C1 segment of cervical spinal cord (tissue), 14 donors: ENCODE data around the gene DAB2IP.

ENCODE experiments used
- DNase-seq, 14 donors: peaks; one replicate each; lab custom pipeline; 2025; lab: John Stamatoyannopoulos, UW

The DAB2IP gene

DNA sequence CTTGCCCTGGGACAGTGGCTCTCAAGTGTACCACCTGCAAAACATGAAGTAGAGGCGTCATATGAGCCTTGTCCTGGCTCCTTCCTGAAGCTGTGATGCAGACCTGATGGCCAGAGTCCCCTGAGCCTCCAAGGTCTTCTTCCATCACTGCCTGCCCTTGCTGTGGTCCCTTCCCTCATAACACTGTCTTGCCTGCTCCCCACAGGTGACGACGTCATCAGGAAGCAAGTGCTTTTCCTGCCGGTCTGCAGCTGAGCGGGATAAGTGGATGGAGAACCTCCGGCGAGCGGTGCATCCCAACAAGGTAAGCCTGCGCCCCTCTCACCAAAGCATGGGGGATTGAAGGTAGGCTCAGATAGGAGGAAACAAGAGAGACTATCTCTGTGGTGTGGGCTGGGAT, 107.3 kb downstream of the DAB2IP start:
- DNase-seq = peak in 1 of 14 donors; percentile 56

DNA sequence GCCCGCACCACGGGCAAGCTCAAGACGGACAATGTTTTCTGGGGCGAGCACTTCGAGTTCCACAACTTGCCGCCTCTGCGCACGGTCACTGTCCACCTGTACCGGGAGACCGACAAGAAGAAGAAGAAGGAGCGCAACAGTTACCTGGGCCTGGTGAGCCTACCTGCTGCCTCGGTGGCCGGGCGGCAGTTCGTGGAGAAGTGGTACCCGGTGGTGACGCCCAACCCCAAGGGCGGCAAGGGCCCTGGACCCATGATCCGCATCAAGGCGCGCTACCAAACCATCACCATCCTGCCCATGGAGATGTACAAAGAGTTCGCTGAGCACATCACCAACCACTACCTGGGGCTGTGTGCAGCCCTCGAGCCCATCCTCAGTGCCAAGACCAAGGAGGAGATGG, 108.6 kb downstream of the DAB2IP start:
- DNase-seq = no peak

DNA sequence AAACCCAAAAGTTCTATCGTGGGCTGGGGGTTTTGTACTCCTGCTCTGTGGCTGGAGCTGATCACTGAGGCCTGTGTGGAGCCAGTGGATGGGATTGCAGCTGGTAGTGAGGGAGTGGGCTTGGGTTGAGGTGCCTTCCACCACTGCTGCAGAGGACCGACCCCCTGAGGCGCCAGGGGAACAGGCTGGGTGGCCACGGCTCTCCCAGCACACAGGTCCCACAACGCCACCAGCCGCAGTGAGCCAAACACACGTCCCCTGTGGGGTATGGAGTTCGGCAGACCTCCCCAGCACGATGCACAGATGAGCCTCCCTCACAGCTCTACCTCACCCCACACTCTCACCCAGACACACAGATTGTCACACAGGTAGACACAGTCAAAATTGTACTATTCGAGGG, 109.1 kb downstream of the DAB2IP start:
- DNase-seq = no peak

DNA sequence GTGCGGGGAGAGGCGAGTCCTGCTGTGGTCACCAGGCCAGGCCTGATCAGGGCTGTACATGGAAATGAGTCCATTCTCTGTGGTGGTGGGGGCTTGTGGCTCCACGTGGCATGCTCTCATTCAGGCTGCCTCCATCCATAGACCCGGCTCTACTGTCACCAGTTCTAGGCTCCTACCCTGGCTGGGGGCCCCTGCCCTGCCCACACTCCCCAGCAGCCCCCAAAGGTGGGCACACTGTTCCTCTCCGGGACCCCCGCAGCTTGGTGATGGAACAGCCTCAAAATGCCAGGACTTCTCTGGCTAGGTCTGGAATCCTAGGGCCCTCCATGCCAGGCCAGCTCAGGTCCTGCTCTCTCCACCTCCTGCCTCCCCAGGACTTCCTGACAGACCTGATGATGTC, 111.7 kb downstream of the DAB2IP start:
- DNase-seq = peak in 1 of 14 donors; percentile 64

DNA sequence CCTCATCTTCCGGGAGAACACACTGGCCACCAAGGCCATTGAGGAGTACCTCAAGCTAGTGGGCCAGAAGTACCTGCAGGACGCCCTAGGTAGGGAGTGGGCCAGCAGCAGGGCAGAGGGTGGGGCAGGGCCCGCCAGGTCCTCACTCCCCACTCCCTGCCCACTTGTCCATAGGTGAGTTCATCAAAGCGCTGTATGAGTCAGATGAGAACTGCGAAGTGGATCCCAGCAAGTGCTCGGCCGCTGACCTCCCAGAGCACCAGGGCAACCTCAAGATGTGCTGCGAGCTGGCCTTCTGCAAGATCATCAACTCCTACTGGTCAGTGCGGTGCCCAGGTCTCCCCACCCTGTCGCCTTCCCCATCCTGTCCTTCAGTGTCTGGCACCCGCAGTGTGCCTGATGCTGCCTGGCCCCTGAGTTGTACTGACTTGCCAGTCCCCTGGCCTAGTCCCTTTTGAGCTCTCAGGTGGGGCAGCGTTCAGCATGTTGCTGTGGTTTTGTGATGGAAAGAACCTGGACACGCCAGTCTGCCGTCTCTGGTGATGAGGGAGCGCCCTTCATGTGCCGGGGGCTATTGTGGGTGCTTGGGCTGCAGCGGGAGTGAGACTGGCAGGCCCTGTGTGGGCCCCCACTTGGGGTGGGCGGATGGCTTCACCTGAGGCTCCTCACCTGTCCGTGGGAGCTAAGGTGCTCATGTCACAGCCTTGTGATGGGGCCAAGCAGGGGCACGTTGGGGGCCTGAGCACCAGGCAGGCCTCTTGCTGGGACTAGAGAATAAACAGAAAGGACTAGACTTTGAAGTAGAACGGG, 112.3 kb downstream of the DAB2IP start:
- DNase-seq = peak in 1 of 14 donors; percentile 64

DNA sequence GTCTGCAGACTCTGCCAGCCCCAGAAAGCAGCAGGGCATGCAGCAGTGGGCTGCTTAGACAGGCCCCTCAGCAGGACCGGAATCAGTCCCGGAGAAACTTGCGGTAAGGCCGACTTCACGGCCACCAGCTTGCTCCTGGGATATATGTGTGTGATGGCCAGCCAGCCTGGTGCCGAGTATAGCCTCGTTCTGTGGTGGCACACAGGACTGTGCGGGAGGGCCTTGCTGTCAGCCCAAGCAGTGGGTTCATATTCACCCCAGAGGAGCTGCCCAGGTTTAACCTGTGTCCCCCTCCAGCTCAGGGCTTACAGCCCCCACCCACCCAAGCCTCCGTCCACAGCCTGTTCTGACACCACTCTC, 112.9 kb downstream of the DAB2IP start:
- DNase-seq = no peak

DNA sequence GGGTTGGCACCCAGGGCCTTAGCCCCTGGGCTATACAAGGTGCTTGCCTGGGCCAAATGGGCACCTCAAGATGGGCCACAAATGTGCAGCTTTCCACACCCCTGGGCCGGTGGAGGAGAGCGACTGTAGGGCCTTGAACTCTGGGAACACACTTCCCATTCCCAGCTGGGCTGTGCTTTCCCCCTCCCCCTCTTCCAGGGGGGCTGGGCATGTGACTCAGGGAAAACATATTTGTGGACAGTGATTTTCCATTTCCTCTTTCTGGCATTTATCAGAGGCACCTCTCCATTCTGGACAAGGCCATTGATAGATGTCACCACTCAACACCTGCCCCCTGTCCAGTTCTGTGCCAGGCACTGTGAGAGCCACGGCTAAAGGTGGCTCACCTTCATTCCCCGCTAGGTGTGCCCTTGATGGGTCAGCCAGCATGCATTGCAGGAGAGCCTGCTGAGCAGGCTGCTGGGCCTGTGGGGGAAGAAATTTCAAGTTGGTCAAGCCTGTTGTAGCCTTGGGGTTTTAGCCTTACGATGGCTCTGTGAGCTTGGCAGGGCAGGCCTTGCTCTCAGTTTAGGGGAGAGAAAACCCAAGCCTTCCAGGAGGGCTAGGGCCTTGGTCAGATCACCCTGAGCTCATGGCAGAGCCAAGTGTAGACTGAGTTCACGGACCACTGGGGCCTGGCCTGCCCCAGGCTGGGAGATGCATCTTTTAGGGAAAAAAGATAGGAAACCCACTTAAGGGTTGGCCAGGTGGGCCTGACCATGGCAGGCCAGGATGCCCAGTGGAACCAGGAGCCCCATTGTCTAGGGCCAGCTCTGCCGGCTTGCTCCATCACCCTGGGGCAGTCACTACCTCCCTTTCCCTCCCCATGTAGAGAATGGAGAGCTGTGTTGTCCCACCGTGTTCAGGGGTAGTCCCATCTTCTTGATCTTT, 113.9 kb downstream of the DAB2IP start:
- DNase-seq = peak in 1 of 14 donors; percentile 77

DNA sequence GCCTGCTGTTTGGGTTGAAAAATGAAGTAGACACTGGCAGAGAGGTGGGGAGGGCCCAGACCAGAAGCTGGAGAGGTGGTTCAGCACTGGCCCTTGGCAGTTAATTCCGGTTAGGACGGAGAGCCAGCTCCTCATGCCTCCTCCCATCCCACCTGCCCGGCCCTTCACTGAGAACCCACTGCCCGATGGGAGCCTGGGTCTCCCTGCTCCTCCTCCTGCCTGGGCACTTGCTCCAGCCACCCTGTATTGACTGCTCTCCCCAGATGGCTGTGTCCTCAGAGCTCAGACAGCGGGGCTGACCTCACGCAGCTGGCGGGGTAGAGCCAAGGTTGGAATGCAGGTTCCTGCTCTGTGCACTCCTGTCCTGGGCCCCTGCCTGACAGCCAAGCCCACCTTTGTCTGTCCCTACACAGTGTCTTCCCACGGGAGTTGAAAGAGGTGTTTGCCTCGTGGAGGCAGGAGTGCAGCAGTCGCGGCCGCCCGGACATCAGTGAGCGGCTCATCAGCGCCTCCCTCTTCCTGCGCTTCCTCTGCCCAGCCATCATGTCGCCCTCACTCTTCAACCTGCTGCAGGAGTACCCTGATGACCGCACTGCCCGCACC, 114.7 kb downstream of the DAB2IP start:
- DNase-seq = no peak

DNA sequence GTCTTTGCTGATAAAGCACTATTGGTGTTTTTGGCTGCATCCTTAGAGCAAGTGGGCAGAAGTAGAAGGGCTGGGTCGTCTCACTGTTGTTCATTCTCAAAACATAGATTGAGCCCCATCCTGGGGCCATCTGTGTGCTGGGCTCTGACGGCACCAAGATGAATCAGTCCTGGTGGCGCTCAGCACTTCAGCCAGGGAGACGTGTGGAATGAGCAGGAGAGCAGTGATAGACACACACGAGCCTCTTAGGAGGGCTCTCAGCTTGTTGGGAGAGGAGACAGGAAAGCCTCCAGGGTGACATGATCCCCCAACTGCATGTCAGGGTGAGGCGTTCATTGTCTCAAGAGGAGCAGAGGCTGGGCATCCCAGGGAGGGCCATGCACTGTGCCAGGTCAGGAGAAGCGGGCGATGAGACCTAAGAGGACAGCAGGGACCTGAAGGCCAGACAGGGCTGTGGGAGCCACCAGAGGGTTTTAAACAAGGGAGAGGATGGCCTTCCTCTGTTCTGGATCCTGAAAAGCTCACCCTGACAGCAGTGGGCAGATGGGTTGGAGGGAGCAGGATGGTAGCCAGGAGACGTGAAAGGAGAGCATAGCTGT, 115.8 kb downstream of the DAB2IP start:
- no peak for DNase-seq

DNA sequence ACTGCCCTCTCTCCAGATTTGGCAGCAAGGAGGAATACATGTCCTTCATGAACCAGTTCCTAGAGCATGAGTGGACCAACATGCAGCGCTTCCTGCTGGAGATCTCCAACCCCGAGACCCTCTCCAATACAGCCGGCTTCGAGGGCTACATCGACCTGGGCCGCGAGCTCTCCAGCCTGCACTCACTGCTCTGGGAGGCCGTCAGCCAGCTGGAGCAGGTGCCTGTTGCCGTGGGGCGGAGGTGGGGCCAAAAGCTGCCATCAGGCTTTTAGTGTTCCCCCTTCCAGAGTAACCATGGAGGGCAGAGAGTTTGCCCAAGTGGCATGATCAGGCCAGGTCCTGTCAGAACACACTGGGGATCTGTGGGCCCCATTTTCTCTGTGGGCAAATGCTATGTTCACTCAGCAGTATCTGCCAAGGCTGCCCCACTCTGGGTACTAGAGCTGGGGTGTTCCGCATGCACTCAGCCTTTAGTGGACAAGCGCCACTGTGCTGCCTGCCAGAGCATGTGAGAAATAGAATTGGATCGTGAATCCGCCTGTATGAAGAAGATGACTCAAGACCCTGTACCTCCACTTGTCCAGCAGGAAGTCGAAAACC, 117.1 kb downstream of the DAB2IP start:
- DNase-seq = no peak

DNA sequence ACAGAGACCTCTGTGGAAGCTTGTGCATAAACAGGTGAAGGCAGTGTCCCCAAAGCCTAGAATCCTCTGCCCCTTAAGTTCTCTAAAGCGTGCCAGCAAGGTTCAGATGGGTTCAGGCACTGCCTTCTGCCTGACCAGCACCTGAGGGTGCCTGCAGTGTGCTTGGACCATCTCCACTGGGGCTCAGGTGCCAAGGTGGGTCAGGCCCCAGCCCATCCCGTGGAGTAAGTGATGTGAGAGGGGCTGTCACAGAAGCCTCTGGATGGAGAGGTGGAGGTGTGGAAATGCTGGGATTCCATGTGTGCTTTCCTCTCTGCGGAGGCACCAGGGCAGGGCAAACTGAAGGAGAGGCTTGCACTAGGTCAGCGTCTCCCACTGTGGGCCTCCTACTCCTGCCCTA, 118.5 kb downstream of the DAB2IP start:
- DNase-seq = no peak

DNA sequence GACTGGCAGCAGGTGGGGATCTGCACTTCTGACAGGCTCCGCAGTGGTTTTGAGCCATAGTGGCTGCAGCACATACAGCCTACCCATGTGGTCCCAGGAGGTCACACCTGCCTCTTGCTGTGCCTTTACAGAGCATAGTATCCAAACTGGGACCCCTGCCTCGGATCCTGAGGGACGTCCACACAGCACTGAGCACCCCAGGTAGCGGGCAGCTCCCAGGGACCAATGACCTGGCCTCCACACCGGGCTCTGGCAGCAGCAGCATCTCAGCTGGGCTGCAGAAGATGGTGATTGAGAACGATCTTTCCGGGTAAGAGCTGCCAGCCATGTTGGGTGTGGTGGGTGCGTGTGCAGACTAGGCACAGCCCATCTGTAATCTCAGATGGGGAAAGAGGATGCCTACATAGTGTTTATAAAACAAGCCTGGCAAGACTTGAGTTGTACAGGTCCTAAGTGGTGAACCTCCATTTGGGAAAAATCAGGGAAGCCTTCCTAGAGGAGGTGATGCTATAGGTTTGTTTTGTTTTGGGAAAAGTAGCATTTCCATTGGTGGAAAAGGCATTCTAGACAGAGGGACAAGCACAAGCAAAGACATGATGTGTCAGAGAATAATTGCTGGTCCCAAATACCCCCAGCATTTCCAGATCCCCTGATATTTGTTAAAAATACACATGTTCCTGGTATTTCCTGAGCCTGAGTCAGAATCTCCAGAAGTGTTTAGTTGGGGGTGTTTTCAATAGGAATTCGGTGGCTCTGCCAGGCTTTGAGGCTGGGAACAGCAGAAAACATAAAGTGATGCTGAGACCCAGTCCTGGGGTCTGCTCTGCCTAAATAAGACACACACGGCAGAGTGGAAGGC, 119.2 kb downstream of the DAB2IP start:
- no peak for DNase-seq

DNA sequence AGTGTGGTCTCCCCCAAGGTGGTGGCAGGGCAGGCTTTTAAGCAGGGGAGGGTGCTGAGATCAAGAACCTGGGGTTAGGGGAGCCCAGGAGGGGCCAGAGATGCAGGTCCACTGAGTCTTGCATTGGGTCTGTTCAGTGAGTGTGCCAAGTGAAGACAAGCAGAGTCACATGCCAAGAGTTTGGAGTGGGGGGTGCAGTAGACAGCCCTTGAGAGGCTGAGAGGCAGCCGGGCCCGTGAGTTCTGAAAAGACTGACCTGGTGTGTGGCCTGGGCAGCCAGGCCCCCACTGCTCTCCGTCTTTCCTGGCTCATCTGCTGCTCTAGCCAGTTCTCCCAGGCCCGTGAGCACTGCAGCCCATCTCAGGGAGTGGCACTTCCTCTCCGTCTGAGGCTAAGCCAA, 120.0 kb downstream of the DAB2IP start:
- no peak for DNase-seq

DNA sequence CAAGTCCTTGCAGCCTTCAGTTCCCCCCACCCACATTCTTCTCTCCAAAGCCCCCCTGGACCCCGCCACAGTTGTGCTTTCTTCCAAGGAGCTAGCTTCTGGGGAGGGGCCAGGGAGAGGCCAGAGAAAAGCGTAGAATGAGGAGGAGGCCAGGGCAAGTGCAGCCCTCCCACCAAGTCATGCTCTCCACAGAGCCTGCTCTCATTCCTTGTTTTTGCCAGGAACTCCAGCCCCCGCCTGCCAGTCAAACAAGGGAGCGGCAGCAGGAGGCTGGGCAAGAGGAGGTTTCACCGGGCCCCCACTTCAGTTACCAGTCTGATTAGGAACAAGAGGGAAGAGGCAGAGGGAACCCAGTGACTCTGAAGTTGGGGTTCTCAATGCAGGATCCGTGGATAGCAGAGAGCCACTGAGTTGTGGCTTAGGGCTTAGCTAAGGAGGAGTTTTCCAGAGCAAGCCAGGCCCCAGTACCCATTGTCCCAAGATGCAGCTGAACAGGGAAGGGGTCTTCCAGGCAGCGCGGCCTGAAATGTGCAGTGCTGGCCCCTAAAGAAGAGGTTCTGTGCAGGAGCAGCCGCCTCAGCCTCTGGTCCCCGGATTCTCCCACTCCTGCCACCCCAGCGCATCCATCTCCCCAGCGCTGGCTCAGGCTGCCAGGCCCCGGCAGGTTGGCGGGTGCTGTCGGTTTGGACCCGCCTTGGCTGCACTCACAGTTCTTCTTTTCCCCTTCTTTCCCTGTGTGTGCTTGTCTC, 120.6 kb downstream of the DAB2IP start:
- peak in 2 of 14 donors; percentile 20 to 59 for DNase-seq

DNA sequence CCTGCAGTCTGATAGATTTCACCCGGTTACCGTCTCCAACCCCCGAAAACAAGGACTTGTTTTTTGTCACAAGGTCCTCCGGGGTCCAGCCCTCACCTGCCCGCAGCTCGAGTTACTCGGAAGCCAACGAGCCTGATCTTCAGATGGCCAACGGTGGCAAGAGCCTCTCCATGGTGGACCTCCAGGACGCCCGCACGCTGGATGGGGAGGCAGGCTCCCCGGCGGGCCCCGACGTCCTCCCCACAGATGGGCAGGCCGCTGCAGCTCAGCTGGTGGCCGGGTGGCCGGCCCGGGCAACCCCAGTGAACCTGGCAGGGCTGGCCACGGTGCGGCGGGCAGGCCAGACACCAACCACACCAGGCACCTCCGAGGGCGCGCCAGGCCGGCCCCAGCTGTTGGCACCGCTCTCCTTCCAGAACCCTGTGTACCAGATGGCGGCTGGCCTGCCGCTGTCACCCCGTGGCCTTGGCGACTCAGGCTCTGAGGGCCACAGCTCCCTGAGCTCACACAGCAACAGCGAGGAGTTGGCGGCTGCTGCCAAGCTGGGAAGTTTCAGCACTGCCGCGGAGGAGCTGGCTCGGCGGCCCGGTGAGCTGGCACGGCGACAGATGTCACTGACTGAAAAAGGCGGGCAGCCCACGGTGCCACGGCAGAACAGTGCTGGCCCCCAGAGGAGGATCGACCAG, 121.3 kb downstream of the DAB2IP start:
- DNase-seq = peak in 9 of 14 donors; percentile 19 to 81 (median 58)

DNA sequence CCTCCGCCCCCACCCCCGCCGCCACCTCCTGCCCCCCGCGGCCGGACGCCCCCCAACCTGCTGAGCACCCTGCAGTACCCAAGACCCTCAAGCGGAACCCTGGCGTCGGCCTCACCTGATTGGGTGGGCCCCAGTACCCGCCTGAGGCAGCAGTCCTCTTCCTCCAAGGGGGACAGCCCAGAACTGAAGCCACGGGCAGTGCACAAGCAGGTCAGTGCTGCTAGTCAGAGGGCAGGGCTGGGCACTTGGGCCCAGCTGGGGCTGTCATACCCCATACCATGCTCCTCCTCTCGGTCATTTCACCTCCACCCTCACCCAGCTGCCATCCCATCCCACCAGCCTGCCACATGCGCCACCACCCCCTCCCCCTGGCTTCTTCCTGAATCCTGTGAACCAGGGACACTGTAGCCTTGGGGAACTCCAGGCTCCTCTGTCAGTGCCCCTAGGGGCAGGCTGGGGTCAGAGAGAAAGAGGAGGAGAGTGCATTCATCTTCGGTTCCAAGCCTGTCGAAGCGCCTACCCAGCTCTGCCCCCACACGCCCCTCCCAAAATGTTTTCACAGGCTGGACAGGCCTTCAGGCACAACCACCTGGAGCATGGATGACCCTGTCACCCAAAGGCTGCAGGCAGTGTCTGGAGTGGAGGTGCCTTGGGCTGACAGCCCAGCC, 122.0 kb downstream of the DAB2IP start:
- no peak for DNase-seq

DNA sequence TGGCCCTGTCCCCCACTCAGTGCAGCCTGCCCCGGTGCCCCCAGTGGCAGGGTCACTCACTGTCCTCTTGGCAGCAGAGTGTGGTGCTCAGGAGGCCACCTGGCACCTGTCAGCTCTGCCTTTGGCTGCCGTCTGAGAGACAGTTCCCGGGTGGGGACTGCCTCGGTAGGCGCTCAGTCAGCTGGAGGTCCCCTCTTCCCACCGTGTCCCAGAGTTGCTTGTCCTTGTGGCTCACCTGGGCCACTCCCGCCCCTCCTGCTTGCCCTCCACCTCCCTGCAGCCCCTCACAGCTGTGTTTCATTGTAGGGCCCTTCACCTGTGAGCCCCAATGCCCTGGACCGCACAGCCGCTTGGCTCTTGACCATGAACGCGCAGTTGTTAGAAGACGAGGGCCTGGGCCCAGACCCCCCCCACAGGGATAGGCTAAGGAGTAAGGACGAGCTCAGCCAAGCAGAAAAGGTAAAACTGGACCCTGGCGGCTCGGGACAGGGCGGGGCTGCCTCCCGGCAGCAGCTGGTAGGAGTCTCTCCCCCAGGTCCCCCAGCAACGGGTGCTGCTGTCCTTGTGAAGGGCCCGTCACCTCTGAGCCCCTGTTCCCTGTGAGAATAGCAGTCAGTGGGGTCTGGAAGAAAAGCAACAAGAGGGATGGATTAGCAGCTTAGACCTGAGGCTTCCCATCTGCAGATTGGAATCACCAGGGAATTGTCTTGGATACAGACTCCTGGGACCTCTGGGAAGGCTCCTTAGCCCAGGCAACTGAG, 122.7 kb downstream of the DAB2IP start:
- no peak for DNase-seq
